HG02642 (cell line): ENCODE results near the gene KCTD5.
"Not testable (repeated sequence)": the region's sequence is repeated elsewhere in the genome, so short reads cannot be mapped to it uniquely, and the experiment has no call there.

Experiments used
- ATAC-seq: cut with Tn5 transposase; IDR thresholded peaks from one replicate; pipeline ENCODE4 v1.9.1; 2021; ENCODE audit warnings: mild to moderate bottlenecking; ENCODE audit not compliant: unreplicated experiment, poor library complexity

The KCTD5 gene

GRCh38 chr16:2682209-2683021, at the start of gene KCTD5:
KCTD5 (plus strand) TSS chr16:2682523; CDS start chr16:2682549, 26 bp downstream.
- ATAC-seq, result peak; percentile 73

GRCh38 chr16:2639071-2639721, 43.1 kb upstream of the KCTD5 start:
- peak; percentile 45 for ATAC-seq

- ATAC-seq, result peak; percentile 34
Observed at GRCh38 chr16:2639722-2640072, 42.6 kb upstream of the KCTD5 start.

GRCh38 chr16:2642561-2642960, 39.8 kb upstream of the KCTD5 start:
- not testable (repeated sequence) for ATAC-seq

- ATAC-seq, result not testable (repeated sequence)
Observed at GRCh38 chr16:2644754-2645453, 37.4 kb upstream of the KCTD5 start.

- not testable (repeated sequence) for ATAC-seq
Observed at GRCh38 chr16:2651268-2651871, 31.0 kb upstream of the KCTD5 start.

- not testable (repeated sequence) for ATAC-seq
Observed at GRCh38 chr16:2653915-2654314, 28.4 kb upstream of the KCTD5 start.

- ATAC-seq, result not testable (repeated sequence)
Observed at GRCh38 chr16:2654949-2655348, 27.4 kb upstream of the KCTD5 start.

GRCh38 chr16:2656985-2657384, 25.3 kb upstream of the KCTD5 start:
- no peak for ATAC-seq

- ATAC-seq, result not testable (repeated sequence)
Observed at GRCh38 chr16:2657803-2658202, 24.5 kb upstream of the KCTD5 start.

- ATAC-seq, result not testable (repeated sequence)
Observed at GRCh38 chr16:2659560-2659959, 22.8 kb upstream of the KCTD5 start.

GRCh38 chr16:2660014-2660662, 22.2 kb upstream of the KCTD5 start:
- not testable (repeated sequence) for ATAC-seq

- ATAC-seq, result not testable (repeated sequence)
Observed at GRCh38 chr16:2660755-2661373, 21.5 kb upstream of the KCTD5 start.

- ATAC-seq, result no peak
Observed at GRCh38 chr16:2663553-2664546, 18.5 kb upstream of the KCTD5 start.

GRCh38 chr16:2664574-2664982, 17.7 kb upstream of the KCTD5 start:
- ATAC-seq, result no peak

- not testable (repeated sequence) for ATAC-seq
Observed at GRCh38 chr16:2666671-2667070, 15.7 kb upstream of the KCTD5 start.

GRCh38 chr16:2669587-2669986, 12.7 kb upstream of the KCTD5 start:
- not testable (repeated sequence) for ATAC-seq

GRCh38 chr16:2670017-2670416, 12.3 kb upstream of the KCTD5 start:
- not testable (repeated sequence) for ATAC-seq
